CD4-positive, alpha-beta T cell treated with Interleukin-6 at 100 ng/mL for 8 hours (primary cell): ENCODE data around the gene PCOLCE2.

ENCODE experiments used
- DNase-seq: peaks from one replicate; pipeline ENCODE4 v3.0.0-alpha.2; 2020; ENCODE audit warnings: mixed read lengths, low spot score

Gene PCOLCE2

GRCh38 chr3:142888481-142889211 is at the start of gene PCOLCE2:
TSS of gene PCOLCE2 (minus strand) at chr3:142889083. CDS start at chr3:142888896, 187 bp downstream.
- DNase-seq, result no peak

GRCh38 chr3:142935963-142936362 is 47.1 kb upstream of the PCOLCE2 start:
- no peak for DNase-seq

- no peak for DNase-seq
Measured at GRCh38 chr3:142934887-142935269, 46.0 kb upstream of the PCOLCE2 start.

GRCh38 chr3:142934128-142934886 is 45.4 kb upstream of the PCOLCE2 start:
- DNase-seq, result no peak

- no peak for DNase-seq
Measured at GRCh38 chr3:142931222-142931621, 42.3 kb upstream of the PCOLCE2 start.

GRCh38 chr3:142930463-142930862 is 41.6 kb upstream of the PCOLCE2 start:
- DNase-seq, result no peak

- no peak for DNase-seq
Measured at GRCh38 chr3:142929890-142930289, 41.0 kb upstream of the PCOLCE2 start.

- peak; percentile 6 for DNase-seq
Measured at GRCh38 chr3:142929109-142929508, 40.2 kb upstream of the PCOLCE2 start.

- DNase-seq, result no peak
Measured at GRCh38 chr3:142926368-142926944, 37.6 kb upstream of the PCOLCE2 start.

GRCh38 chr3:142925140-142925539 is 36.3 kb upstream of the PCOLCE2 start:
- DNase-seq, result no peak

GRCh38 chr3:142923694-142924093 is 34.8 kb upstream of the PCOLCE2 start:
- no peak for DNase-seq

- no peak for DNase-seq
Measured at GRCh38 chr3:142916605-142917004, 27.7 kb upstream of the PCOLCE2 start.

- DNase-seq, result no peak
Measured at GRCh38 chr3:142915636-142916035, 26.8 kb upstream of the PCOLCE2 start.

GRCh38 chr3:142914286-142914811 is 25.5 kb upstream of the PCOLCE2 start:
- no peak for DNase-seq

- DNase-seq, result no peak
Measured at GRCh38 chr3:142913432-142913831, 24.5 kb upstream of the PCOLCE2 start.

GRCh38 chr3:142912402-142913172 is 23.7 kb upstream of the PCOLCE2 start:
- DNase-seq, result no peak

- DNase-seq, result no peak
Measured at GRCh38 chr3:142910280-142910679, 21.4 kb upstream of the PCOLCE2 start.

GRCh38 chr3:142909282-142909681 is 20.4 kb upstream of the PCOLCE2 start:
- DNase-seq, result no peak

- no peak for DNase-seq
Measured at GRCh38 chr3:142907996-142908395, 19.1 kb upstream of the PCOLCE2 start.

- DNase-seq, result no peak
Measured at GRCh38 chr3:142904639-142905436, 16.0 kb upstream of the PCOLCE2 start.

- DNase-seq, result no peak
Measured at GRCh38 chr3:142902356-142902755, 13.5 kb upstream of the PCOLCE2 start.
